ENCODE data around the gene C1QTNF7.

DNA sequence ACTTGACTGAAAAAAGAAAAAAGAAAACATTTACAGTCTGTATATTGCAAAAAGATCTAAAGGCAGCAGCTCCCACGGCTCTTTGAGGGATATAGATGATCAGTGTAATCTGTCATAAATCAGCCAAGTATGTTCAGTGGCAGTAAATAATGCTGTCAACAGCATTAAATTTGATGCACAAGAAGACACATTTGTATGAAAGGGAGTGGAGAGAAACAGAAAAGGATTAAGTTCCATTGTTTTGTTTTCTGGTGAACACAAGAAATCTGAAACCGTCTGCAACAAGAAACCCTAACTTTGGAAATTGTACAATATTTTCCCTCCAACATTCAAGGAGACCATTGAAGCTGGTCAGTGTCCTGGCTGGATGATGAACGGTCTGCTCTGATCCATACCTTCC, 27.6 kb upstream of the C1QTNF7 start:
- TF ChIP-seq, protein P1, sequence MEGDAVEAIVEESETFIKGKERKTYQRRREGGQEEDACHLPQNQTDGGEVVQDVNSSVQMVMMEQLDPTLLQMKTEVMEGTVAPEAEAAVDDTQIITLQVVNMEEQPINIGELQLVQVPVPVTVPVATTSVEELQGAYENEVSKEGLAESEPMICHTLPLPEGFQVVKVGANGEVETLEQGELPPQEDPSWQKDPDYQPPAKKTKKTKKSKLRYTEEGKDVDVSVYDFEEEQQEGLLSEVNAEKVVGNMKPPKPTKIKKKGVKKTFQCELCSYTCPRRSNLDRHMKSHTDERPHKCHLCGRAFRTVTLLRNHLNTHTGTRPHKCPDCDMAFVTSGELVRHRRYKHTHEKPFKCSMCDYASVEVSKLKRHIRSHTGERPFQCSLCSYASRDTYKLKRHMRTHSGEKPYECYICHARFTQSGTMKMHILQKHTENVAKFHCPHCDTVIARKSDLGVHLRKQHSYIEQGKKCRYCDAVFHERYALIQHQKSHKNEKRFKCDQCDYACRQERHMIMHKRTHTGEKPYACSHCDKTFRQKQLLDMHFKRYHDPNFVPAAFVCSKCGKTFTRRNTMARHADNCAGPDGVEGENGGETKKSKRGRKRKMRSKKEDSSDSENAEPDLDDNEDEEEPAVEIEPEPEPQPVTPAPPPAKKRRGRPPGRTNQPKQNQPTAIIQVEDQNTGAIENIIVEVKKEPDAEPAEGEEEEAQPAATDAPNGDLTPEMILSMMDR (conservative IDR thresholded peaks at IDR 0.05 in 1 of 2, IDR thresholded peaks at IDR 0.05 in 1 of 2; ENCODE audit: extremely low read depth in 1 of 2, insufficient read depth in 1 of 2, low read depth in 1 of 2, low read length in 2 of 2), result no peak
- no peak for TF ChIP-seq EZH2 (IDR thresholded peaks at IDR 0.05; ENCODE audit: borderline replicate concordance, low read length)

Data from mammary epithelial cell (primary cell).